Measurements from ENCODE around the gene CD109. TPM values are rescaled to one million over a fixed set of nuclear protein-coding genes. Genes with fewer than 3 reads are reported as not detected.
A peak's percentile ranks its signal among the peaks of the same experiment; 100 is the strongest.

Gene CD109
- total RNA-seq, 1 experiment from 2014 or later = 3.2 TPM

GRCh38 chr6:73652637-73653570 lies 43.1 kb upstream of the CD109 start:
- no peak overlapping the region for H3K56ac ChIP-seq (ENCODE audit: insufficient read length, low read depth, low read length)
- no peak overlapping the region for H4K8ac ChIP-seq (replicated peaks; ENCODE audit: insufficient read length, low read depth, low read length)
- Mint-ChIP-seq H3K9me3 (peaks cover 0 to under 1% of the 10 kb centered on the region in 2 experiments; a peak in 1 of 5 replicates), H3K36me3 (ENCODE audit: insufficient read depth in 1 of 3, low read depth in 3 of 3) (peaks cover 7 to 10% (median 10%) of the 10 kb centered on the region in 3 experiments; a peak in 5 of 7 replicates), H3K4me3 (peak overlapping the region; percentile 89 to 93), H3K27ac (peak overlapping the region; percentile 68 to 94 (median 87); a peak in 6 of 7 replicates), H3K27me3 (ENCODE audit: low read depth) (no peaks in the 10 kb centered on the region), H3K4me1 (peaks cover 19 to 20% of the 10 kb centered on the region in 2 experiments)
- H3K9ac ChIP-seq (ENCODE audit: extremely low read depth, insufficient read length, low read length) = peak overlapping the region; percentile 64
- TF ChIP-seq CTCF (conservative IDR thresholded peaks at IDR 0.05) = peak; percentile 55
- no peaks in the 10 kb centered on the region for H3K9me3 ChIP-seq (ENCODE audit: control insufficient read depth, low read depth, low read length)
- no CpG with 5 or more reads among the region's 32 CpGs for WGBS (ENCODE audit: extremely low coverage, insufficient read length, low lambda C conversion rate)
- no peak overlapping the region for H2BK5ac ChIP-seq (ENCODE audit: insufficient read length, low read length)
- H2BK20ac ChIP-seq (ENCODE audit: low read depth, low read length, poor library complexity, severe bottlenecking) = no peak overlapping the region
- no peak overlapping the region for H3K14ac ChIP-seq (ENCODE audit: insufficient read depth, low read length)
- H2AK5ac ChIP-seq (ENCODE audit: insufficient read length, low read length) = no peak overlapping the region
- H3K27ac ChIP-seq (ENCODE audit: insufficient read length, low read depth, low read length) = peak overlapping the region; percentile 64
- H2AFZ ChIP-seq (ENCODE audit: low read length) = peak overlapping the region; percentile 71
- DNase-seq = peak; percentile 82
- peak overlapping the region; percentile 99 for H3K4me2 ChIP-seq (ENCODE audit: insufficient read depth, insufficient read length, low read length)
- H3K27me3 ChIP-seq (ENCODE audit: insufficient read depth, low read length) = no peaks in the 10 kb centered on the region
- no peaks in the 10 kb centered on the region for H4K20me1 ChIP-seq (ENCODE audit: control insufficient read depth, insufficient read depth, insufficient read length)
- H3K79me2 ChIP-seq (ENCODE audit: insufficient read depth, low read length) = no peaks in the 10 kb centered on the region
- H2BK12ac ChIP-seq (ENCODE audit: insufficient read length, low read depth, low read length) = no peak overlapping the region
- H4K5ac ChIP-seq (ENCODE audit: insufficient read length, low read depth, low read length) = no peak overlapping the region
- H3K23me2 ChIP-seq (ENCODE audit: insufficient read length, low read depth, low read length, poor library complexity, severe bottlenecking) = no peaks in the 10 kb centered on the region
- no peak overlapping the region for H3K4ac ChIP-seq (ENCODE audit: low read depth, low read length)
- no peak overlapping the region for H2BK15ac ChIP-seq (ENCODE audit: low read depth, low read length)
- no peaks in the 10 kb centered on the region; the same call in 1 of the 2 replicates for H3K4me1 ChIP-seq (ENCODE audit: insufficient read depth, low read length)
- H3K18ac ChIP-seq (ENCODE audit: insufficient read length, low read depth, low read length) = no peak overlapping the region
- H4K91ac ChIP-seq (ENCODE audit: insufficient read length, low read depth, low read length) = no peak overlapping the region
- no peak overlapping the region for H2BK120ac ChIP-seq (ENCODE audit: low read depth, low read length, poor library complexity, severe bottlenecking)
- no peak overlapping the region for H3T11ph ChIP-seq (ENCODE audit: low read length)
- no peak overlapping the region for H3K23ac ChIP-seq (ENCODE audit: insufficient read length, low read depth, low read length)
- H3K79me1 ChIP-seq (ENCODE audit: insufficient read depth, low read depth, low read length, poor library complexity, severe bottlenecking) = no peaks in the 10 kb centered on the region
